NB4 (cell line): Measurements from ENCODE around the gene FAM184B.

Experiments used
- DNase-seq: peaks from one replicate; pipeline ENCODE4 v3.0.0; 2010; ENCODE audit warnings: low read depth
- H3K4me3 ChIP-seq: one replicate; pipeline ENCODE4 v1.5.1; 2011; ENCODE audit warnings: mild to moderate bottlenecking, low read depth, low read length, moderate library complexity
- MYC ChIP-seq: IDR thresholded peaks from 2 replicates; pipeline ENCODE4 v1.6.1; 2011; ENCODE audit warnings: low read depth, low read length
- POLR2A ChIP-seq: IDR thresholded peaks from 2 replicates; pipeline ENCODE4 v1.6.1; 2011; ENCODE audit warnings: mild to moderate bottlenecking; ENCODE audit not compliant: insufficient read length; ENCODE audit errors: extremely low read depth
- TF ChIP-seq, protein P1 (sequence below): IDR thresholded peaks from 2 replicates; pipeline ENCODE4 v1.6.1; 2011; ENCODE audit warnings: low read depth, low read length
- TF ChIP-seq, protein P2 (sequence below): IDR thresholded peaks from one replicate; pipeline ENCODE4 v1.5.1; 2012; ENCODE audit warnings: low read depth, low read length

Gene FAM184B

DNA sequence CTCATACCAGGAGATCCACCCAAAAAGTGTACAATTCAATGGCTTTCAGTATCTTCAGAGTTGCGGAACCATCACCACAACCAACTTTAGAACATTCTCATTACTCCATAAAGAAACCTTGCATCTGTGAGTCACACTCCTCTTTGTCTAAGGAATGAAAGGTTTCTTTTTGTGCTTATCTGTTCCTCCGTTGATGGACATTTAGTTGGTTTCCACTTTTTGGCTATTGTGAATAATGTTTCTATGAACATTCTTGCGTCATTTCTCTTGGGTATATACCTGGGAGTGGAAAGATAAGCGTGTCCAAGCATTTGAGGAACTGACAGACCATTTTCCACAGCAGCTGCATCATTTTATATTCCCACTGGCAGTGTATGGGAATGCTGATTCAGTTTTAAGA, 10.6 kb downstream of the FAM184B start:
- TF ChIP-seq, protein P1, sequence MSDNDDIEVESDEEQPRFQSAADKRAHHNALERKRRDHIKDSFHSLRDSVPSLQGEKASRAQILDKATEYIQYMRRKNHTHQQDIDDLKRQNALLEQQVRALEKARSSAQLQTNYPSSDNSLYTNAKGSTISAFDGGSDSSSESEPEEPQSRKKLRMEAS: no peak
- TF ChIP-seq MYC: no peak
- no peak overlapping the region for H3K4me3 ChIP-seq
- no peak for DNase-seq

DNA sequence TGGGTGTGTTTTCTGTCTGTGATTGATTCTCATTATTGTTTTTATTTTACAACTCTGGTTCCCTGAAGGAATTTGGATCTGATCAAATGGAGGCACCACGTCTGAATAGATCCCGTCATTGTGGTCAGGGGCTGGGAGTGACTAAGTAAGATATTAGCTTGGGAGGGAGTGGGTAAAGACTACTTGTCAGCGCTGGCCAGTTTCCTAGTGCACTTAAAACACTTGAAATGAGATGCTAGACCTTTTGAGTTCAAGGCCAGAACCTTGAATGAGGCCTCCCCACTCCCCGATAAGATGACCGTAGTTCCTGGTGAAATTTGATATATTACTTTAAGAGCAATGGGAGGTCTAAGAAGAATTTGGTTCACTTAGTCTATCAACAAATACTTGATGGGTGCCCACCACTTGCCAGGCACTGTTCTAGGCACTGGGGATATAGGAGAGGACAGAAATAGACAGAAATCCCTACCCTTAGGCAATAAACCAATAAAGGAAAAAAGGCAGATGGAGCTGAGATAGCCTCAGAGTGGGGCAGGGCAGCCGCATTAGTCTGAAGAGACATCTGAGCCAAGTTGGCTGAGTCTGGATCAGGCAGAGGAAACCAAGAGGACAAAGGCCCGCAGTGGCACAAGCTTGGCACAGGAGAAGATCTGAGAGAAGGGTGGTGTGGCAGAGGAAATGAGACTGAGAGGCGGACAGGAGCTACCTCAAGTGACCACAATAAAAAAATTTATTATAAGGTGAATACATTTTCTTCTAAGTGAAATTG, 11.8 kb downstream of the FAM184B start:
- no peak for TF ChIP-seq POLR2A
- TF ChIP-seq, protein P2, sequence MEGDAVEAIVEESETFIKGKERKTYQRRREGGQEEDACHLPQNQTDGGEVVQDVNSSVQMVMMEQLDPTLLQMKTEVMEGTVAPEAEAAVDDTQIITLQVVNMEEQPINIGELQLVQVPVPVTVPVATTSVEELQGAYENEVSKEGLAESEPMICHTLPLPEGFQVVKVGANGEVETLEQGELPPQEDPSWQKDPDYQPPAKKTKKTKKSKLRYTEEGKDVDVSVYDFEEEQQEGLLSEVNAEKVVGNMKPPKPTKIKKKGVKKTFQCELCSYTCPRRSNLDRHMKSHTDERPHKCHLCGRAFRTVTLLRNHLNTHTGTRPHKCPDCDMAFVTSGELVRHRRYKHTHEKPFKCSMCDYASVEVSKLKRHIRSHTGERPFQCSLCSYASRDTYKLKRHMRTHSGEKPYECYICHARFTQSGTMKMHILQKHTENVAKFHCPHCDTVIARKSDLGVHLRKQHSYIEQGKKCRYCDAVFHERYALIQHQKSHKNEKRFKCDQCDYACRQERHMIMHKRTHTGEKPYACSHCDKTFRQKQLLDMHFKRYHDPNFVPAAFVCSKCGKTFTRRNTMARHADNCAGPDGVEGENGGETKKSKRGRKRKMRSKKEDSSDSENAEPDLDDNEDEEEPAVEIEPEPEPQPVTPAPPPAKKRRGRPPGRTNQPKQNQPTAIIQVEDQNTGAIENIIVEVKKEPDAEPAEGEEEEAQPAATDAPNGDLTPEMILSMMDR: no peak
- TF ChIP-seq, protein P1: no peak
- no peak for TF ChIP-seq MYC
- no peak overlapping the region for H3K4me3 ChIP-seq
- DNase-seq: no peak

DNA sequence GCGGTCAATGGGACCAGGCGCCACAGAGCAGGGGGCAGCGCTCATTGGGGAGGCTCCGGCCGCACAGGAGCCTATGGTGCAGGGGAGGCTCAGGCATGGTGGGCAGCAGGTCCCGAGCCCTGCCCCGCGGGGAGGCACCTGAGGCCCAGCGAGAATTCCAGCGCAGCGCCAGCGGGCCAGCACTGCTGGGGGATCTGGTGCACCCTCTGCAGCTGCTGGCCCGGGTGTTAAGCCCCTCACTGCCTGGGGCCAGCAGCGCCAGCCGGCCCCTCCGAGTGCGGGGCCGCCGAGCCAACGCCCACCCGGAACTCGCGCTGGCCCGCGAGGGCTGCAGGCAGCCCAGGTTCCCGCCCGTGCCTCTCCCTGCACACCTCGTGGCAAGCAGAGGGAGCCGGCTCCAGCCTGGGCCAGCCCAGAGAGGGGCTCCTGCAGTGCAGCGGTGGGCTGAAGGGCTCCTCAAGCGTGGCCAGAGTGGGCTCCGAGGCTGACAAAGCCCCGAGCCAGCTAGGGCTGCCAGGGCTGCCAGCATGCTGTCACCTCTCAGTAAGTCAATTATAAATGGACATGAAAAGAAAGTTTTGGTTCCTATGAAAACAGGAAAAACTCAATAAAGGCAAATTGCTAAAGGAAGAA, 14.5 kb downstream of the FAM184B start:
- no peak overlapping the region for H3K4me3 ChIP-seq
- DNase-seq: no peak
- TF ChIP-seq, protein P2: no peak
- TF ChIP-seq MYC (no peak), POLR2A (no peak)
- TF ChIP-seq, protein P1: no peak

DNA sequence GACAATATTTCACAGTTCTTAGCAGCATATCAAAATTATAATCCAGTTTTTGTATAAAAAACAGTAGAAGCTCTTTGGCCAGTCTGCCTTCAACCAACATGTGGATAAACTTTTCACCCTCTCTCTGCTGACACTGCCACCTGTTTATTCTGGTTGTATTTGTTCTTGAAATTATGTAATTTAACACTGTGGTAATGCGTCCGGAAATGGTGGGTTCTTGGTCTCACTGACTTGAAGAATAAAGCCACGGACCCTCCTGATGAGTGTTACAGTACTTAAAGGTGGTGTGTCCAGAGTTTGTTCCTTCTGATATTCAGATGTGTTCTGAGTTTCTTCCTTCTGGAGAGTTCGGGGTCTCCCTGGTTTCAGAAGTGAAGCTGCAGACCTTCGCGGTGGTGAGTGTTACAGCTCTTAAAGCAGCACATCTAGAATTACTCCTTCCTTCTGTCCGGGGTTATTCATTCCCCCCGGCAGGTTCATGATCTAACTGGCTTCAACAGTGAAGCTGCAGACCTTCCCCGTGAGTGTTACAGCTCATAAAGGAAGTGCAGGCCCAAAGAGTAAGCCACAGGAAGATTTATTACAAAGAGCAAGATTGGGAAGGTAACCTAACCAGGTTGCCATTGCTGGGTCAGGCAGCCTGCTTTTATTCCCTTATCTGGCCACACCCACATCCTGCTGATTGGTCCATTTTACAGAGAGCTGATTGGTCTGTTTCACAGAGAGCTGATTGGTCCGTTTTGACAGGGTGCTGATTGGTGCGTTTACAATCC, 15.7 kb downstream of the FAM184B start:
- H3K4me3 ChIP-seq: no peak overlapping the region
- DNase-seq: no peak
- TF ChIP-seq MYC: no peak
- TF ChIP-seq, protein P1: no peak
- TF ChIP-seq POLR2A: no peak
- TF ChIP-seq, protein P2: no peak

DNA sequence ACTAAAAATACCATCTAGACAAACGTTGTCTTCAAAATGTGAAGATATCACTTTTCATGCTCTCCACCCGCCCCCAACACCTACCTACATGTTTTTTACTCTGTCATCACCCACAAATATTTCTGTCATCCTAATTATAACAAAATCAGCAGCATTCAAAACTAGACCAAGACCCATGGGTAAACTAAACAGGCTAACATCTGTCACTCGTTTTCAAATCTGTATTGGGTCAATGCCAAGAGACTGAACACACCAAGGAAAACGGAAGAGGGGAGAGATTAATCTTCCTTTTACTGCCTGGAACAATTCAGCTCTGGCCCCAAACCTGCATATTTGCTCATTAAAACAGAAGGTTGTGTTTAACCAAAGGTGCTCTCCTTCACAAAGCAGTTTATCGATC, 17.5 kb downstream of the FAM184B start:
- no peak for DNase-seq
- TF ChIP-seq, protein P1: no peak
- TF ChIP-seq, protein P2: no peak
- TF ChIP-seq MYC: no peak
- no peak for TF ChIP-seq POLR2A
- no peak overlapping the region for H3K4me3 ChIP-seq
